ENCODE results near the gene ZBTB40.

- TF ChIP-seq POLR2A (IDR thresholded peaks at IDR 0.05) (no peak), CTCF (IDR thresholded peaks at IDR 0.05) (no peak)
Observed at GRCh38 chr1:22525211-22525610, 73.6 kb downstream of the ZBTB40 start.
